ENCODE results near the gene KRTAP1-1. TPM values are rescaled to one million over a fixed set of nuclear protein-coding genes. Genes with fewer than 3 reads are reported as not detected.
"Not testable (repeated sequence)": the region's sequence is repeated elsewhere in the genome, so short reads cannot be mapped to it uniquely, and the experiment has no call there.

KRTAP1-1 gene
- total RNA-seq, 1 donor from 2014 or later = not detected

GRCh38 chr17:41064301-41064700, 23.1 kb upstream of the KRTAP1-1 start:
- H3K27ac Mint-ChIP-seq = no peak overlapping the region
- H3K9me3 Mint-ChIP-seq = no peaks in the 10 kb centered on the region
- H3K4me1 Mint-ChIP-seq = peaks cover 23% of the 10 kb centered on the region
- H3K36me3 Mint-ChIP-seq = no peaks in the 10 kb centered on the region
- no peak for TF ChIP-seq CTCF (IDR thresholded peaks at IDR 0.05; ENCODE audit: unreplicated experiment)
- H3K27me3 Mint-ChIP-seq (ENCODE audit: low read depth) = no peaks in the 10 kb centered on the region
- DNase-seq (ENCODE audit: low spot score in 2 of 2, unreplicated experiment in 2 of 2) = no peak
- H3K4me3 Mint-ChIP-seq = no peak overlapping the region

- no peak overlapping the region for H3K4me3 Mint-ChIP-seq
- no peaks in the 10 kb centered on the region for H3K36me3 Mint-ChIP-seq
- no peaks in the 10 kb centered on the region for H3K9me3 Mint-ChIP-seq
- TF ChIP-seq CTCF (IDR thresholded peaks at IDR 0.05; ENCODE audit: unreplicated experiment) = no peak
- H3K27ac Mint-ChIP-seq = no peak overlapping the region
- DNase-seq (ENCODE audit: low spot score in 2 of 2, unreplicated experiment in 2 of 2) = no peak
- H3K27me3 Mint-ChIP-seq (ENCODE audit: low read depth) = no peaks in the 10 kb centered on the region
- H3K4me1 Mint-ChIP-seq = peaks cover 28% of the 10 kb centered on the region
Measured at GRCh38 chr17:41063449-41063848, 22.2 kb upstream of the KRTAP1-1 start.

- DNase-seq (ENCODE audit: low spot score in 2 of 2, unreplicated experiment in 2 of 2) = no peak
- H3K4me1 Mint-ChIP-seq = peaks cover 28% of the 10 kb centered on the region
- H3K27ac Mint-ChIP-seq = peak overlapping the region; percentile 59
- H3K9me3 Mint-ChIP-seq = peaks cover 7% of the 10 kb centered on the region
- TF ChIP-seq CTCF (IDR thresholded peaks at IDR 0.05; ENCODE audit: unreplicated experiment) = no peak
- no peaks in the 10 kb centered on the region for H3K36me3 Mint-ChIP-seq
- no peak overlapping the region for H3K4me3 Mint-ChIP-seq
- no peaks in the 10 kb centered on the region for H3K27me3 Mint-ChIP-seq (ENCODE audit: low read depth)
Measured at GRCh38 chr17:41061964-41062363, 20.7 kb upstream of the KRTAP1-1 start.

- H3K27me3 Mint-ChIP-seq (ENCODE audit: low read depth) = no peaks in the 10 kb centered on the region
- no peak for TF ChIP-seq CTCF (IDR thresholded peaks at IDR 0.05; ENCODE audit: unreplicated experiment)
- peaks cover 28% of the 10 kb centered on the region for H3K4me1 Mint-ChIP-seq
- H3K36me3 Mint-ChIP-seq = no peaks in the 10 kb centered on the region
- DNase-seq (ENCODE audit: low spot score in 2 of 2, unreplicated experiment in 2 of 2) = no peak
- peak within 1 kb of the TSS; percentile 63 for H3K27ac Mint-ChIP-seq
- peaks cover 7% of the 10 kb centered on the region for H3K9me3 Mint-ChIP-seq
- no peak within 1 kb of the TSS for H3K4me3 Mint-ChIP-seq
Measured at GRCh38 chr17:41060052-41060604, 18.9 kb upstream of the KRTAP1-1 start, which contains the start of gene KRTAP2-3. Gene KRTAP2-3, minus strand, starts transcription at chr17:41060114. Its CDS starts 64 bp downstream, at chr17:41060050.

GRCh38 chr17:41059276-41060051, 18.2 kb upstream of the KRTAP1-1 start:
- not testable (repeated sequence) for H3K9me3 Mint-ChIP-seq; H3K36me3 Mint-ChIP-seq; H3K27ac Mint-ChIP-seq; DNase-seq (ENCODE audit: low spot score in 2 of 2, unreplicated experiment in 2 of 2); H3K4me3 Mint-ChIP-seq; H3K27me3 Mint-ChIP-seq (ENCODE audit: low read depth)
- peaks cover 28% of the 10 kb centered on the region for H3K4me1 Mint-ChIP-seq

- Mint-ChIP-seq H3K4me1 (peaks cover 28% of the 10 kb centered on the region), H3K27ac (peak overlapping the region; percentile 34), H3K9me3 (peaks cover 8% of the 10 kb centered on the region), H3K4me3 (no peak overlapping the region), H3K27me3 (ENCODE audit: low read depth) (no peaks in the 10 kb centered on the region), H3K36me3 (no peaks in the 10 kb centered on the region)
- no peak for DNase-seq (ENCODE audit: low spot score in 2 of 2, unreplicated experiment in 2 of 2)
- TF ChIP-seq CTCF (IDR thresholded peaks at IDR 0.05; ENCODE audit: unreplicated experiment) = no peak
Measured at GRCh38 chr17:41058741-41059140, 17.5 kb upstream of the KRTAP1-1 start.
